ENCODE results near the gene FOXP1.

The FOXP1 gene

DNA sequence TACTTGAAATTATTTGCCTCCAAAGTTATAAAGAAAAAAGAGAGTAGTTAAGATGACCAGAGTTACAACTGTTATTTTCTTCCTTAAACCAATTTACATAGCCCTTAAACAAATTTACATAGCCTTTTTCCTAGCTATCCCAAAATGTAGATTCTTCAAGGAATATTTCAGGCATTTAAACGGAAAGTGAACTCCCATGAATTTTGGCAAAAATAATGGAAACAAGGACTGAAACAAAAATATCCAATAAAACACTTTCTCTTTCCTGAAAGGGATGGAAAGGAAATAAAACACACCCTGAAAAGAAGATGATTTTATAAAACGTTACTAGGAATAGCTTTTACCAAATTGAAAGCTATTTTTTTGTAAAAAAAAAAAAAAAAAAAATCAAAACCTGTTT is 418.6 kb downstream of the FOXP1 start:
- no peak for TF ChIP-seq CTCF (IDR thresholded peaks at IDR 0.05; ENCODE audit: insufficient read depth, low read length, poor library complexity, severe bottlenecking)
- Histone ChIP-seq H3K27me3 (replicated peaks; ENCODE audit: control insufficient read depth, insufficient read depth, low read length) (no peaks in the 10 kb centered on the region), H3K36me3 (ENCODE audit: control insufficient read depth, insufficient read depth, low read length) (no peaks in the 10 kb centered on the region), H3K4me3 (replicated peaks; ENCODE audit: low read depth, low read length) (no peak overlapping the region)
- DNase-seq (ENCODE audit: extremely low read depth, insufficient read length), result no peak

DNA sequence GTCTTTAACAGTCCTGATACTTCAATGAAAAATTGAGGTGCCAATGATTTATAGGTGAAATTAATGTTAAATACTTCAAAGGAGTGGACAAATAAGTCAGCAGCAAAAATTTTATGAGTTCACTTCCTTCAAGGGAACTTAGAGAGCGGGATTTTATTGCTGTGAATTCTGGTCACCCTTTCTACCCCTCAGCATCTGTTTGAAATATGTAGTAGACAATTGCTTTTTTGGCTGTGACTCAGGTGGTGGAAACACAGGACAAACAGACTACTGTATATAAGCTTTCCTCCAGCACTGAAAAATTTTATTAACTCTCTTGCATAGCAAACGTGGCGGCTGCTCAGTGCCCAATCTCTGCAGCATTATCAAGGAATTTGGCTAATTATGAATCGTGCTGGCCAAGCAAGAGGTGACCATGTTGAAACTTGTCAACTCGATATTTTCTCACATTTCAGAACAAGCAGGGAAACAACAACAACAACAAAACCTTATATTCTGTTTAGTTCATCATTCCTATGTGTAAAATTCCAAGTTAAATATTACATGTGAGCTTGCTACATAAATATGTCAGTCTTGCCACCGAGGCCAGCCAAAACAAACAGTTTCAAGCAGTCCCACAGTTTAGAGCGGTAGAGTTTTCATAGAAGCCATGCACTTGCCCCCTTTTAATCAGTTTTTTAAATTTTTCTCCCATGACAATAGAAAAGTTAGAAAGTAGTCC is 420.2 kb downstream of the FOXP1 start:
- no peak for TF ChIP-seq CTCF (IDR thresholded peaks at IDR 0.05; ENCODE audit: insufficient read depth, low read length, poor library complexity, severe bottlenecking)
- H3K27me3 ChIP-seq (replicated peaks; ENCODE audit: control insufficient read depth, insufficient read depth, low read length), result no peaks in the 10 kb centered on the region
- DNase-seq (ENCODE audit: extremely low read depth, insufficient read length), result no peak

GRCh38 chr3:71162221-71162620 is 421.3 kb downstream of the FOXP1 start:
- Histone ChIP-seq H3K4me3 (replicated peaks; ENCODE audit: low read depth, low read length) (no peak overlapping the region), H3K36me3 (ENCODE audit: control insufficient read depth, insufficient read depth, low read length) (no peaks in the 10 kb centered on the region), H3K27me3 (replicated peaks; ENCODE audit: control insufficient read depth, insufficient read depth, low read length) (no peaks in the 10 kb centered on the region)
- no peak for TF ChIP-seq CTCF (IDR thresholded peaks at IDR 0.05; ENCODE audit: insufficient read depth, low read length, poor library complexity, severe bottlenecking)
- DNase-seq (ENCODE audit: extremely low read depth, insufficient read length), result no peak

More for the DNA sequence above, 420.2 kb downstream of the FOXP1 start:
- Histone ChIP-seq H3K36me3 (ENCODE audit: control insufficient read depth, insufficient read depth, low read length) (no peaks in the 10 kb centered on the region), H3K4me3 (replicated peaks; ENCODE audit: low read depth, low read length) (no peak overlapping the region)

GRCh38 chr3:71160785-71161546 is 422.6 kb downstream of the FOXP1 start:
- no peak for DNase-seq (ENCODE audit: extremely low read depth, insufficient read length)
- no peak for TF ChIP-seq CTCF (IDR thresholded peaks at IDR 0.05; ENCODE audit: insufficient read depth, low read length, poor library complexity, severe bottlenecking)
- Histone ChIP-seq H3K27me3 (replicated peaks; ENCODE audit: control insufficient read depth, insufficient read depth, low read length) (no peaks in the 10 kb centered on the region; the same call in 1 of the 2 replicates), H3K36me3 (ENCODE audit: control insufficient read depth, insufficient read depth, low read length) (no peaks in the 10 kb centered on the region), H3K4me3 (replicated peaks; ENCODE audit: low read depth, low read length) (no peak overlapping the region)

DNA sequence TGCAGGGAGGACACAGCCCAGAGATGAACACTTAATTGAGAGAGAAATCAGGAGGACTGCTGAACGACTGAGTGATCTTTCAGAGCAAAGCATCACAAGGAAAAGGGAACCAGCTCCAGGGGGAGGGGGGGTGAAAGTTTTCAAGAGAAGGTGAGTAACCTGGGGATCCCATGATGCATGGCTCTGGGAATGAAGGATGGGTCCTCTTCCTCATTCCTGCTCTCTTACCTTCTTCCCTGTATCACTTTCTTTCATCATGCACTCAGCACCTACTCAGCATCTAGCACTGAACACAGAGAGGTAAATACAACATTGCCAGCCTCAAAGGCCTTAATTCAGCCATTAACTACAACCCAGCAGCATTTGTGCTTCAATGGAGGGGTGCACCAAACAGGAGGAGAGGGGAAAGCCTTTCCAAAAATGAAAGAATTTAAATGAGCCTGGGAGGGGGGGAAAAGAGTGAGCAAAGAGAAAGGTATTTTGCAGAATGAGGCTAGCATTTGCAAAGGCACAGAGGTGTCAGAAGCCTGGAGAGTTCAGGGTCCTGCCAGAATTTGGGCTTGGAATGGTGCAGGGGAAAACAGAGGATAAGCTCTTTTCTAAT is 427.4 kb downstream of the FOXP1 start:
- no peak for DNase-seq (ENCODE audit: extremely low read depth, insufficient read length)
- no peaks in the 10 kb centered on the region for H3K36me3 ChIP-seq (ENCODE audit: control insufficient read depth, insufficient read depth, low read length)
- no peak overlapping the region for H3K4me3 ChIP-seq (replicated peaks; ENCODE audit: low read depth, low read length)
- TF ChIP-seq CTCF (IDR thresholded peaks at IDR 0.05; ENCODE audit: insufficient read depth, low read length, poor library complexity, severe bottlenecking), result no peak
- no peaks in the 10 kb centered on the region; the same call in 1 of the 2 replicates for H3K27me3 ChIP-seq (replicated peaks; ENCODE audit: control insufficient read depth, insufficient read depth, low read length)
